ENCODE data around the gene ZYG11A. TPM values are rescaled to one million over a fixed set of nuclear protein-coding genes. Genes with fewer than 3 reads are reported as not detected.

The ZYG11A gene
- total RNA-seq, 1 experiment from 2014 or later, result 4.5 TPM

GRCh38 chr1:52876843-52877242, 34.3 kb downstream of the ZYG11A start:
- DNase-seq (ENCODE audit: low spot score), result no peak

GRCh38 chr1:52877554-52877953, 35.0 kb downstream of the ZYG11A start:
- DNase-seq (ENCODE audit: low spot score), result no peak

- DNase-seq (ENCODE audit: low spot score), result no peak
Observed at GRCh38 chr1:52880206-52880605, 37.6 kb downstream of the ZYG11A start.

- DNase-seq (ENCODE audit: low spot score), result no peak
Observed at GRCh38 chr1:52887483-52887882, 44.9 kb downstream of the ZYG11A start.

GRCh38 chr1:52892424-52893215, 50.1 kb downstream of the ZYG11A start:
- no peak for DNase-seq (ENCODE audit: low spot score)

- no peak for DNase-seq (ENCODE audit: low spot score)
Observed at GRCh38 chr1:52899445-52899894, 56.9 kb downstream of the ZYG11A start.

- no peak for DNase-seq (ENCODE audit: low spot score)
Observed at GRCh38 chr1:52900402-52900801, 57.8 kb downstream of the ZYG11A start.

- DNase-seq (ENCODE audit: low spot score), result no peak
Observed at GRCh38 chr1:52901384-52901783, 58.8 kb downstream of the ZYG11A start.

- no peak for DNase-seq (ENCODE audit: low spot score)
Observed at GRCh38 chr1:52904208-52904926, 61.8 kb downstream of the ZYG11A start.

GRCh38 chr1:52904927-52905698, 62.6 kb downstream of the ZYG11A start:
- peak; percentile 48 for DNase-seq (ENCODE audit: low spot score)

- DNase-seq (ENCODE audit: low spot score), result no peak
Observed at GRCh38 chr1:52906135-52906603, 63.6 kb downstream of the ZYG11A start.

GRCh38 chr1:52907068-52907811, 64.7 kb downstream of the ZYG11A start:
- DNase-seq (ENCODE audit: low spot score), result no peak

GRCh38 chr1:52907812-52908153, 65.2 kb downstream of the ZYG11A start:
- no peak for DNase-seq (ENCODE audit: low spot score)

GRCh38 chr1:52911541-52911940, 69.0 kb downstream of the ZYG11A start:
- DNase-seq (ENCODE audit: low spot score), result no peak

GRCh38 chr1:52913014-52913413, 70.5 kb downstream of the ZYG11A start:
- no peak for DNase-seq (ENCODE audit: low spot score)

- DNase-seq (ENCODE audit: low spot score), result no peak
Observed at GRCh38 chr1:52913537-52913936, 71.0 kb downstream of the ZYG11A start.

GRCh38 chr1:52914463-52914862, 71.9 kb downstream of the ZYG11A start:
- no peak for DNase-seq (ENCODE audit: low spot score)

GRCh38 chr1:52915211-52915854, 72.8 kb downstream of the ZYG11A start:
- DNase-seq (ENCODE audit: low spot score), result no peak

- DNase-seq (ENCODE audit: low spot score), result no peak
Observed at GRCh38 chr1:52915855-52916220, 73.3 kb downstream of the ZYG11A start.

- no peak for DNase-seq (ENCODE audit: low spot score)
Observed at GRCh38 chr1:52916241-52916975, 73.8 kb downstream of the ZYG11A start.
